B cell (primary cell): Measurements from ENCODE around the gene FAAH. TPM values are rescaled to one million over a fixed set of nuclear protein-coding genes. Genes with fewer than 3 reads are reported as not detected.
A peak's percentile ranks its signal among the peaks of the same experiment; 100 is the strongest.

Source experiments
- ATAC-seq: fragments of 200-7000 bp; cut with Tn5 transposase; one replicate; pipeline ENCODE4 v1.10.0; 2021; ENCODE audit warnings: low read depth, mild to moderate bottlenecking, moderate number of reproducible peaks, moderate library complexity
- CTCF ChIA-PET: fragments of 350-600 bp; sonication (Branson Sonifier 250); formaldehyde crosslinking; loops from one replicate; lab custom pipeline; 2021; ENCODE audit warnings: antibody characterized with exemption, inconsistent platforms; lab: Charles Lee
- POLR2A ChIA-PET: fragments of 350-600 bp; sonication (Branson Sonifier 250); formaldehyde crosslinking; loops from one replicate; lab custom pipeline; 2021; ENCODE audit warnings: antibody characterized with exemption; lab: Charles Lee
- DNase-seq: peaks from one replicate; pipeline ENCODE4 v3.0.0; 2013
- H2AFZ ChIP-seq: 2 replicates; pipeline ENCODE4 v1.6.1; 2012; ENCODE audit warnings: mild to moderate bottlenecking, low read depth, low read length; ENCODE audit not compliant: insufficient read depth, poor library complexity, severe bottlenecking
- H3K27ac ChIP-seq, 2 donors: 1 replicate in 1 of 2; 2 replicates in 1 of 2; pipeline ENCODE4 v1.5.1; 2012 to 2013; ENCODE audit warnings: low read length in 2 of 2, mild to moderate bottlenecking in 2 of 2, moderate library complexity in 1 of 2
- H3K27me3 ChIP-seq, 4 experiments: fragments of 200-600 bp in 1 of 4; sonication (generic) in 1 of 4; replicated peaks in 1 of 4; 1 replicate in 2 of 4; 2 replicates in 2 of 4; pipeline versions ENCODE4 v1.6.1 to v1.7.0; 2013 to 2016; ENCODE audit warnings: low read length in 3 of 4, mild to moderate bottlenecking in 2 of 4, mixed read lengths in 1 of 4, moderate library complexity in 1 of 4; ENCODE audit not compliant: insufficient read depth in 4 of 4, control insufficient read depth in 3 of 4; ENCODE audit errors: control extremely low read depth in 1 of 4
- H3K36me3 ChIP-seq, 2 experiments: replicated peaks in 1 of 2; 1 replicate in 1 of 2; 2 replicates in 1 of 2; pipeline versions ENCODE4 v1.6.1 to v1.7.1; 2013; ENCODE audit warnings: low read length in 1 of 2; ENCODE audit not compliant: insufficient read depth in 2 of 2, control insufficient read depth in 1 of 2; ENCODE audit errors: control extremely low read depth in 1 of 2, extremely low read depth in 1 of 2
- H3K4me1 ChIP-seq, 2 donors: fragments of 200-600 bp in 1 of 2; sonication (generic) in 1 of 2; 1 replicate in 1 of 2; 2 replicates in 1 of 2; pipeline versions ENCODE4 v1.5.1 to v1.6.1; 2013 to 2017; ENCODE audit warnings: low read length in 2 of 2; ENCODE audit not compliant: control insufficient read depth in 2 of 2, insufficient read depth in 2 of 2
- H3K4me2 ChIP-seq: replicated peaks from 2 replicates; pipeline ENCODE3; 2012; ENCODE audit warnings: mild to moderate bottlenecking, low read depth, low read length; ENCODE audit not compliant: poor library complexity, severe bottlenecking
- H3K4me3 ChIP-seq, 5 experiments: fragments of 200-600 bp in 1 of 5; sonication (generic) in 1 of 5; 1 replicate in 3 of 5; 2 replicates in 2 of 5; pipeline versions ENCODE4 v1.5.1 to v1.7.0; 2011 to 2016; ENCODE audit warnings: low read length in 4 of 5, mild to moderate bottlenecking in 4 of 5, low read depth in 2 of 5, control low read depth in 1 of 5, moderate library complexity in 1 of 5; ENCODE audit not compliant: insufficient read depth in 1 of 5; ENCODE audit errors: control extremely low read depth in 1 of 5, extremely low read depth in 1 of 5
- H3K79me2 ChIP-seq: fragments of 200-600 bp; sonication (generic); one replicate; pipeline ENCODE4 v1.6.0; 2016; ENCODE audit warnings: low read length; ENCODE audit not compliant: control insufficient read depth, insufficient read depth
- H3K9ac ChIP-seq: fragments of 200-600 bp; sonication (generic); 2 replicates; pipeline ENCODE4 v1.6.1; 2017; ENCODE audit warnings: mild to moderate bottlenecking, low read length, moderate library complexity
- H3K9me3 ChIP-seq, 3 donors: one replicate each; pipeline versions ENCODE4 v1.6.1 to v1.7.1; 2013; ENCODE audit warnings: low read length in 2 of 3; ENCODE audit not compliant: control insufficient read depth in 2 of 3, insufficient read depth in 1 of 3; ENCODE audit errors: control extremely low read depth in 1 of 3
- H4K20me1 ChIP-seq: 2 replicates; pipeline ENCODE4 v1.6.0; 2012; ENCODE audit warnings: mild to moderate bottlenecking, low read length; ENCODE audit not compliant: insufficient read depth, control insufficient read depth, poor library complexity, severe bottlenecking
- H3K27ac Mint-ChIP-seq: one replicate; pipeline ENCODE4 v1.8.0; 2021; ENCODE audit warnings: mixed read lengths
- H3K27me3 Mint-ChIP-seq: one replicate; pipeline ENCODE4 v1.8.0; 2021; ENCODE audit warnings: mixed read lengths
- H3K4me1 Mint-ChIP-seq: one replicate; pipeline ENCODE4 v1.8.0; 2021; ENCODE audit warnings: mixed read lengths
- H3K4me3 Mint-ChIP-seq: one replicate; pipeline ENCODE4 v1.8.0; 2021; ENCODE audit warnings: mixed read lengths
- H3K9me3 Mint-ChIP-seq: one replicate; pipeline ENCODE4 v1.8.0; 2022; ENCODE audit warnings: mixed read lengths; ENCODE audit not compliant: insufficient read depth
- CTCF ChIP-seq: fragments of 200-600 bp; IDR thresholded peaks from one replicate; pipeline ENCODE4 v1.8.0; 2022; ENCODE audit warnings: antibody characterized with exemption, mild to moderate bottlenecking
- EZH2 ChIP-seq: IDR thresholded peaks from 2 replicates; pipeline ENCODE4 v1.6.1; 2012; ENCODE audit warnings: borderline replicate concordance, low read depth, mild to moderate bottlenecking, moderate library complexity, low read length; ENCODE audit not compliant: insufficient read depth, poor library complexity, severe bottlenecking
- WGBS: methylation state at CpG from one replicate; pipeline ENCODE4 v1.1.5; 2013; ENCODE audit warnings: missing lambda C conversion rate; ENCODE audit not compliant: insufficient coverage; 5-methylcytosine and 5-hydroxymethylcytosine counted together
- intact Hi-C: fragments of 100-400 bp; cut with micrococcal nuclease; formaldehyde crosslinking; loops from one replicate; pipeline ENCODE4 v1.10.0; 2022
- polyA plus RNA-seq: library from polyadenylated mRNA; depleted of rRNA; stranded (reverse); fragments of >200 nt; gene quantifications from 2 replicates; pipeline ENCODE4 v1.2.3, GENCODE V29; 2012
- total RNA-seq, 2 donors: library from RNA; stranded (reverse); fragments of 120-200 nt in 1 of 2; gene quantifications; 1 replicate in 1 of 2; 2 replicates in 1 of 2; pipeline versions ENCODE4 v1.2.3 to v1.2.4, GENCODE V29; 2013 to 2022

Gene FAAH
- total and polyA plus RNA-seq, 2 donors (not counting 1 experiment from before 2014, with no cell fraction given) = 5.6 to 9.6 TPM

- ChIA-PET POLR2A (no interaction called here), CTCF (interaction anchor here (1.4 kb wide), 1 partner anchor 9 kb away, joined by 4 read pairs; no protein-coding TSS in a partner anchor)
- no peak overlapping the region for H2AFZ ChIP-seq
- DNase-seq = no peak
- no peak overlapping the region for H3K4me3 Mint-ChIP-seq
- H3K36me3 ChIP-seq = no peaks in the 10 kb centered on the region
- no peaks in the 10 kb centered on the region for H3K9me3 ChIP-seq
- no peaks in the 10 kb centered on the region for H3K9me3 Mint-ChIP-seq
- no peaks in the 10 kb centered on the region for H3K4me1 ChIP-seq
- no peak overlapping the region for H3K27ac Mint-ChIP-seq
- H3K9ac ChIP-seq = no peak overlapping the region
- whole genome bisulfite sequencing = 90% methylated on average over 7 of the region's 7 CpGs
- TF ChIP-seq CTCF = no peak
- no peak for TF ChIP-seq EZH2
- H3K79me2 ChIP-seq = no peaks in the 10 kb centered on the region
- H3K4me3 ChIP-seq = no peak overlapping the region
- no peak overlapping the region for H3K27ac ChIP-seq
- H3K27me3 Mint-ChIP-seq = no peaks in the 10 kb centered on the region
- H3K27me3 ChIP-seq = no peaks in the 10 kb centered on the region
- no peak overlapping the region for H3K4me2 ChIP-seq
- H3K4me1 Mint-ChIP-seq = no peaks in the 10 kb centered on the region
- no peak for ATAC-seq
- intact Hi-C loops = no loop called here
- no peaks in the 10 kb centered on the region for H4K20me1 ChIP-seq
Measured at GRCh38 chr1:46411010-46411405, 16.9 kb downstream of the FAAH start.

DNA sequence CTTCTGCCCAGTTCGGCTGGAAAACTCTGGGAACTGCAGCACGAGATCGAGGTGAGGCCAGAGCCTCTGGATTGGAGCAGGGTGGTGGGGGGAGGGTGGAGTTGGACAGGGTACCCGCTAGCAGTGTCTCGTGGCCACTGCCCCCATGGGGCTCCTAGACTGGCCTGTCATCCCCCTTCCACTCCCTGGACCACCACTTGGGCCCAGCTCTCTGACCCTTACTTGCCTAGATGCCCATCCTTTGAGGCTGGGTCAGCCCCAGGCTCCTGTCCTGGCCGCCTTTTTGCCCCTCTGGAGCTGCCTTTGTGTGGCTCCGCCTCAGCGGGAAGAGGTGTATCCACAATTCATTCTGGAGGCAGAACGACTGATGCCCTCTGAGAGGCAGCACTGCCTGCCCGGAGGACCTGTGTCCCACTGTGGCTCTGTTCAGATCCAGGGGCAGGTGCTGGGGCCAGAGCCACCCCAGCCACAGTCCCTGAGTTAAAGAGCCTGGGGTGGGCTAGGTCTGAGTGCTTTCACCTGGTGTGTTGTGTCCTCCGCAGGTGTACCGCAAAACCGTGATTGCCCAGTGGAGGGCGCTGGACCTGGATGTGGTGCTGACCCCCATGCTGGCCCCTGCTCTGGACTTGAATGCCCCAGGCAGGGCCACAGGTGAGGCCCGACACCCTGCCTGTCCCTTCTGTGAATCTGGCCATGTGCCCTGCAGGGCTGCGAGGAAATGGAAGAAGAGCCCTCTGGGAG is 17.7 kb downstream of the FAAH start:
- Histone ChIP-seq H3K36me3 (no peaks in the 10 kb centered on the region), H3K79me2 (no peaks in the 10 kb centered on the region), H3K4me3 (no peak overlapping the region), H3K9ac (no peak overlapping the region), H2AFZ (no peak overlapping the region), H3K27ac (no peak overlapping the region), H4K20me1 (no peaks in the 10 kb centered on the region), H3K9me3 (no peaks in the 10 kb centered on the region), H3K4me2 (no peak overlapping the region), H3K27me3 (no peaks in the 10 kb centered on the region), H3K4me1 (no peaks in the 10 kb centered on the region)
- ATAC-seq (no peak), DNase-seq (no peak)
- H3K27me3 Mint-ChIP-seq = no peaks in the 10 kb centered on the region
- H3K4me3 Mint-ChIP-seq = no peak overlapping the region
- no peak for TF ChIP-seq EZH2
- peak; percentile 21 for TF ChIP-seq CTCF
- CTCF ChIA-PET = interaction anchor here (1.4 kb wide), 1 partner anchor 10 kb away, joined by 4 read pairs; no protein-coding TSS in a partner anchor
- POLR2A ChIA-PET = no interaction called here
- no peaks in the 10 kb centered on the region for H3K4me1 Mint-ChIP-seq
- no peak overlapping the region for H3K27ac Mint-ChIP-seq
- intact Hi-C loops = no loop called here
- no peaks in the 10 kb centered on the region for H3K9me3 Mint-ChIP-seq
- 93% methylated on average over 14 of the region's 16 CpGs for WGBS
